Activated CD4-positive, alpha-beta T cell treated with anti-CD3 and anti-CD28 coated beads, Interleukin-2, amount 50 U/mL, for 24 hours (primary cell): ENCODE measurements around the gene OR56A1.

Source experiments
- DNase-seq, 2 donors: peaks; one replicate each; pipeline ENCODE4 v3.0.0-alpha.2; 2020; ENCODE audit warnings: low read depth in 1 of 2, low spot score in 1 of 2

OR56A1 gene

DNA sequence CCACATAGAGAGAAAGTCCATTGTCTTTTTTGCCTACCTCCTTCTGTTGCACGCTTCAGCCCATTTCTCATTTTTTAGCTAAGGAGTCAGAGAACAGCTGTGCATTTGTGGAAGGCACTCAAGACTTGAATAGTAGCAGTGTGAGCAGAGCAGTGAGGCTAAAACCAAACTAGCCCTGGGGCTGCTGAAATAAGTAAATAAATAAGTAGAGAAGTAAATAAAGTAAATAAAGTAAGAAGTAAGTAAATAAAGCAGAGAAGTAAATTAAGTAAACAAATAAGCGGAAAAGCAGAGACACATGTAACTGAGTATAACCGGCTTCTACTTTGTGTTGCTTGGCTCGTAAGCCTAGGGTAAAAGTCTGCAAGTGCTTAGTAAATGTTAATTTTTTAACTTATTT lies 41.4 kb downstream of the OR56A1 start:
- no peak for DNase-seq

DNA sequence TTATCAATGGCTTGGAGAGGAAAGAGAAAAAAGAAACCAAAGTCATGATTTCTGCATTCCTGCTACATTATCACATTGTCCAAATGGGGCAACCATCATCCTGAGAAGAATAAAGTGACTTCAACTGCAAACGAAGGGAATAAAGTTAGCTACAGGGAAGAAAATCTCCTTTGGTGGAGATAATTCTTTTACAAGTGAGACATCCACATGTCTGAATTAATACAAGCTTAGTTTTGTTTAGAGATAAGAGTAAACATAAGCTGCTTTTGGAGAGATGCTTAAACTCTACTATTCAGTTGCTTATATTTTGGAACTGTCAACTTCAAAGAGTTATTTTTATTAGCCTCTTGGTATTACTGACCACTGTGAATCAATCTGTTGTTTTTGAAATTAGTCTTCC lies 43.7 kb downstream of the OR56A1 start, which contains the start of gene OR52L1:
OR52L1 (minus strand) TSS at position 101 of the 400 bp plus-strand sequence; CDS start at position 46, 55 bp downstream.
- DNase-seq: no peak

DNA sequence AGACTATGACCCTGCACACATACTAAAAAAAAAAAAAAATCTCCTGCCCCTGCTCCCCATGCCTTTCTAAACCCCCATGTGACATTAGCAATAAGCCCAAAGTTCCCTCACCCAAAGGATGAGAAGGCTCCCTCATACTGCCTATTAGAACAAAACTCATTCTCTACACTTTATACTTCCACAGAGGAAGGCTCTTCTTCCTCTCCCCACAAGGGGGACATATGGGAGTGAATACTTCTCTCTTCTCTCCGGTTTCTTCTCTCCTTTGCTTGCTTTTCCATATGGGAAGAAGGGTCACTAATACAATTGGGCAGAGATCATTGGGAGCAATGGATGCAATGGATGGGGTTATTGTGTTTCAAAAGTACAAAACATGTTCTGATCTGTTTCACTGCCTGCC lies 47.1 kb downstream of the OR56A1 start:
- no peak for DNase-seq

DNA sequence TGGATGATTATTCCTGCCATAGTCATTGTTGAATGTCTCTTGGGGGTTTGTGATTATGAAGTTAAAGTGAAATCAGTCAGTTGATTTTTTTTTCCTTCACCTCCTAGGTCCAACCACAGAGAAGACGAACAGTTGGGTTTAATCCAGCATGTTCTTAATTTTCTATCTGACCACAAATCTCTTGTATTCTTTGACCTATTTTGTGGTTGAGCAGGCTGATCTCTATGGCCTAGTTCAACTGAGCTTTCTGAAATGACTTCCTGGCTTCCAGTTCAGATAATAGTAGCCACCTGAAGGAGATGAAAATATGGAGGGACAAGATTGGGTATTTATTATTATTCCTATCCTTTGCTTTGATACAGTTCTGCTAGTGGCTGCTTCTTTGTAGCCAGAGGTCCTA lies 57.0 kb downstream of the OR56A1 start:
- no peak for DNase-seq
